MV-4-11 (cell line): ENCODE results near the gene KRT76.

Experiments used
- DNase-seq: peaks from one replicate; lab custom pipeline; 2025; lab: John Stamatoyannopoulos, UW

KRT76 gene

GRCh38 chr12:52730793-52731192 is 46.4 kb downstream of the KRT76 start:
- no peak for DNase-seq

- DNase-seq, result no peak
Observed at GRCh38 chr12:52730383-52730782, 46.8 kb downstream of the KRT76 start.

- no peak for DNase-seq
Observed at GRCh38 chr12:52729147-52729546, 48.0 kb downstream of the KRT76 start.

GRCh38 chr12:52728374-52728773 is 48.8 kb downstream of the KRT76 start:
- DNase-seq, result no peak

- no peak for DNase-seq
Observed at GRCh38 chr12:52727037-52727436, 50.1 kb downstream of the KRT76 start.

GRCh38 chr12:52726451-52726850 is 50.7 kb downstream of the KRT76 start:
- no peak for DNase-seq

GRCh38 chr12:52724384-52724783 is 52.8 kb downstream of the KRT76 start:
- no peak for DNase-seq

- no peak for DNase-seq
Observed at GRCh38 chr12:52722680-52723079, 54.5 kb downstream of the KRT76 start.

GRCh38 chr12:52721838-52722470 is 55.2 kb downstream of the KRT76 start:
- DNase-seq, result no peak

GRCh38 chr12:52720365-52720886 is 56.7 kb downstream of the KRT76 start:
- DNase-seq, result no peak
